WTC11 (cell line): Measurements from ENCODE around the gene CTCF. TPM values are rescaled to one million over a fixed set of nuclear protein-coding genes. Genes with fewer than 3 reads are reported as not detected.

Experiments
- ATAC-seq: fragments of 200-7000 bp; cut with Tn5 transposase; 2 replicates; pipeline ENCODE4 v1.10.0; 2021; ENCODE audit warnings: mild to moderate bottlenecking, moderate library complexity
- CTCF ChIA-PET: fragments of 300-600 bp; sonication (Branson Sonifier 250); formaldehyde crosslinking; loops from one replicate; lab custom pipeline; 2021; ENCODE audit warnings: antibody characterized with exemption; lab: Charles Lee
- POLR2A ChIA-PET: fragments of 350-600 bp; sonication (Branson Sonifier 250); formaldehyde crosslinking; loops from one replicate; lab custom pipeline; 2021; ENCODE audit warnings: antibody characterized with exemption; lab: Charles Lee
- DNase-seq: peaks from one replicate; pipeline ENCODE4 v3.0.0; 2021; ENCODE audit warnings: low spot score
- H3K27ac Mint-ChIP-seq: 2 replicates; pipeline ENCODE4 v1.8.0; 2021; ENCODE audit warnings: mixed read lengths
- H3K27me3 Mint-ChIP-seq: 2 replicates; pipeline ENCODE4 v1.8.0; 2021; ENCODE audit warnings: low read depth, mild to moderate bottlenecking, moderate library complexity, mixed read lengths
- H3K36me3 Mint-ChIP-seq: 2 replicates; pipeline ENCODE4 v1.8.0; 2021; ENCODE audit warnings: mixed read lengths
- H3K4me1 Mint-ChIP-seq: 2 replicates; pipeline ENCODE4 v1.8.0; 2022; ENCODE audit warnings: mixed read lengths
- H3K4me3 Mint-ChIP-seq: 2 replicates; pipeline ENCODE4 v1.8.0; 2021; ENCODE audit warnings: mild to moderate bottlenecking, moderate library complexity, mixed read lengths
- H3K9me3 Mint-ChIP-seq: 2 replicates; pipeline ENCODE4 v1.8.0; 2021; ENCODE audit warnings: mixed read lengths
- HMGA2 ChIP-seq: fragments of 250-450 bp; sonication (Bioruptor Pico); IDR thresholded peaks from 2 replicates; pipeline ENCODE4 v1.4.0; 2021; ENCODE audit warnings: mild to moderate bottlenecking, moderate library complexity
- JUN ChIP-seq: sonication (generic); formaldehyde crosslinking; IDR thresholded peaks from 2 replicates; pipeline ENCODE4 v1.8.0; 2023; ENCODE audit warnings: mild to moderate bottlenecking, missing genetic modification reagents
- NFE2L1 ChIP-seq: sonication (generic); formaldehyde crosslinking; IDR thresholded peaks from 2 replicates; pipeline ENCODE4 v1.8.1; 2023; ENCODE audit warnings: missing genetic modification reagents
- NFYB ChIP-seq: sonication (generic); formaldehyde crosslinking; conservative IDR thresholded peaks from 2 replicates; pipeline ENCODE4 v1.8.0; 2022; ENCODE audit warnings: low read depth, missing genetic modification reagents
- NR3C1 ChIP-seq: sonication (generic); formaldehyde crosslinking; conservative IDR thresholded peaks from 2 replicates; pipeline ENCODE4 v1.8.1; 2023; ENCODE audit warnings: low read depth, mild to moderate bottlenecking, missing genetic modification reagents
- ZNF263 ChIP-seq: sonication (generic); formaldehyde crosslinking; IDR thresholded peaks from 2 replicates; pipeline ENCODE4 v1.8.1; 2022; ENCODE audit warnings: low read depth, mild to moderate bottlenecking, moderate library complexity, missing genetic modification reagents
- ZNF416 ChIP-seq: fragments of 250-450 bp; sonication (Bioruptor Pico); IDR thresholded peaks from 2 replicates; pipeline ENCODE4 v1.9.0; 2021; ENCODE audit warnings: mild to moderate bottlenecking, inconsistent platforms
- total RNA-seq: library from RNA; stranded (reverse); gene quantifications from 3 replicates; pipeline ENCODE4 v1.2.3, GENCODE V29; 2021
- TF ChIP-seq, protein P1 (sequence below): sonication (generic); formaldehyde crosslinking; IDR thresholded peaks from 2 replicates; pipeline ENCODE4 v1.8.1; 2023; ENCODE audit warnings: mild to moderate bottlenecking, missing genetic modification reagents, moderate library complexity
- TF ChIP-seq, protein P2 (sequence below): sonication (generic); formaldehyde crosslinking; IDR thresholded peaks from 2 replicates; pipeline ENCODE4 v1.8.1; 2023; ENCODE audit warnings: mild to moderate bottlenecking, missing genetic modification reagents
- TF ChIP-seq, protein P3 (sequence below): fragments of 250-450 bp; sonication (Bioruptor Pico); IDR thresholded peaks from 2 replicates; pipeline ENCODE4 v1.8.0; 2021; ENCODE audit warnings: mild to moderate bottlenecking
- TF ChIP-seq, protein P4 (sequence below): sonication (generic); formaldehyde crosslinking; IDR thresholded peaks from 2 replicates; pipeline ENCODE4 v1.8.1; 2022; ENCODE audit warnings: low read depth, mild to moderate bottlenecking, moderate library complexity, missing genetic modification reagents, borderline replicate concordance
- TF ChIP-seq, protein P5 (sequence below): sonication (generic); formaldehyde crosslinking; IDR thresholded peaks from 2 replicates; pipeline ENCODE4 v1.8.0; 2023; ENCODE audit warnings: missing genetic modification reagents
- TF ChIP-seq, protein P6 (sequence below): sonication (generic); formaldehyde crosslinking; conservative IDR thresholded peaks from 2 replicates; pipeline ENCODE4 v1.8.1; 2022; ENCODE audit warnings: mild to moderate bottlenecking, missing genetic modification reagents
- TF ChIP-seq, protein P7 (sequence below): sonication (generic); formaldehyde crosslinking; IDR thresholded peaks from 2 replicates; pipeline ENCODE4 v1.8.0; 2022; ENCODE audit warnings: mild to moderate bottlenecking, missing genetic modification reagents
- TF ChIP-seq, protein P8 (sequence below): sonication (generic); formaldehyde crosslinking; IDR thresholded peaks from 2 replicates; pipeline ENCODE4 v1.8.0; 2022; ENCODE audit warnings: mild to moderate bottlenecking, missing genetic modification reagents

CTCF gene
- total RNA-seq, 1 experiment from 2014 or later, result 55.4 TPM

DNA sequence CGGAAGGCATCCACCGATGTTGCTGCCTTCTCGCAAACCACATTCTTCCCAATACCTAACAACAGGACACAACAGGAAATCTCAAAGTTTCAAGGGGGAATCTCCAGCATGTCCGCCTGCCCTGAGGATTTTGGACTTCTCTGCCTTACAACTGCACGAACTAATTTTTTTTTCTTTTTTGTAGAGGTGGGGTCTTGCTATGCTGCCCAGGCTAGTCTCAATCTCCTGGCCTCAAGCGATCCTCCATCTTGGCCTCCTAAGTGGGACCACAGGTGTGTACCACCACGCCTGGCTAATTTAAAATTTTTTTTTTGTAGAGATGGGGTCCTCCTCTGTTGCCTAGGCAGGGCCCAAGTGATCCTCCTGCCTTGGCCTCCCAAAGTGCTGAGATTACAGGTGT lies 113.7 kb downstream of the CTCF start:
- no peak overlapping the region for H3K27ac Mint-ChIP-seq
- DNase-seq (no peak), ATAC-seq (no peak)
- H3K4me3 Mint-ChIP-seq, result no peak overlapping the region
- no peaks in the 10 kb centered on the region for H3K27me3 Mint-ChIP-seq
- POLR2A ChIA-PET, result interaction anchor here (0.6 kb wide), 1 partner anchor 19 kb away, joined by 4 read pairs; no protein-coding TSS in a partner anchor
- CTCF ChIA-PET, result interaction anchor here (1.2 to 1.6 kb wide), 2 partner anchors 13 to 155 kb away, joined by 3 to 5 read pairs; no protein-coding TSS in a partner anchor
- no peaks in the 10 kb centered on the region; the same call in 1 of the 2 replicates for H3K4me1 Mint-ChIP-seq
- no peaks in the 10 kb centered on the region for H3K9me3 Mint-ChIP-seq
- no peaks in the 10 kb centered on the region for H3K36me3 Mint-ChIP-seq
- TF ChIP-seq ZNF263, result no peak
- TF ChIP-seq, protein P1, sequence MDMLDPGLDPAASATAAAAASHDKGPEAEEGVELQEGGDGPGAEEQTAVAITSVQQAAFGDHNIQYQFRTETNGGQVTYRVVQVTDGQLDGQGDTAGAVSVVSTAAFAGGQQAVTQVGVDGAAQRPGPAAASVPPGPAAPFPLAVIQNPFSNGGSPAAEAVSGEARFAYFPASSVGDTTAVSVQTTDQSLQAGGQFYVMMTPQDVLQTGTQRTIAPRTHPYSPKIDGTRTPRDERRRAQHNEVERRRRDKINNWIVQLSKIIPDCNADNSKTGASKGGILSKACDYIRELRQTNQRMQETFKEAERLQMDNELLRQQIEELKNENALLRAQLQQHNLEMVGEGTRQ, result no peak
- TF ChIP-seq, protein P2, sequence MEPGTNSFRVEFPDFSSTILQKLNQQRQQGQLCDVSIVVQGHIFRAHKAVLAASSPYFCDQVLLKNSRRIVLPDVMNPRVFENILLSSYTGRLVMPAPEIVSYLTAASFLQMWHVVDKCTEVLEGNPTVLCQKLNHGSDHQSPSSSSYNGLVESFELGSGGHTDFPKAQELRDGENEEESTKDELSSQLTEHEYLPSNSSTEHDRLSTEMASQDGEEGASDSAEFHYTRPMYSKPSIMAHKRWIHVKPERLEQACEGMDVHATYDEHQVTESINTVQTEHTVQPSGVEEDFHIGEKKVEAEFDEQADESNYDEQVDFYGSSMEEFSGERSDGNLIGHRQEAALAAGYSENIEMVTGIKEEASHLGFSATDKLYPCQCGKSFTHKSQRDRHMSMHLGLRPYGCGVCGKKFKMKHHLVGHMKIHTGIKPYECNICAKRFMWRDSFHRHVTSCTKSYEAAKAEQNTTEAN, result no peak
- TF ChIP-seq, protein P3, sequence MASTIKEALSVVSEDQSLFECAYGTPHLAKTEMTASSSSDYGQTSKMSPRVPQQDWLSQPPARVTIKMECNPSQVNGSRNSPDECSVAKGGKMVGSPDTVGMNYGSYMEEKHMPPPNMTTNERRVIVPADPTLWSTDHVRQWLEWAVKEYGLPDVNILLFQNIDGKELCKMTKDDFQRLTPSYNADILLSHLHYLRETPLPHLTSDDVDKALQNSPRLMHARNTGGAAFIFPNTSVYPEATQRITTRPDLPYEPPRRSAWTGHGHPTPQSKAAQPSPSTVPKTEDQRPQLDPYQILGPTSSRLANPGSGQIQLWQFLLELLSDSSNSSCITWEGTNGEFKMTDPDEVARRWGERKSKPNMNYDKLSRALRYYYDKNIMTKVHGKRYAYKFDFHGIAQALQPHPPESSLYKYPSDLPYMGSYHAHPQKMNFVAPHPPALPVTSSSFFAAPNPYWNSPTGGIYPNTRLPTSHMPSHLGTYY (CRISPR knock-in tag), result no peak

DNA sequence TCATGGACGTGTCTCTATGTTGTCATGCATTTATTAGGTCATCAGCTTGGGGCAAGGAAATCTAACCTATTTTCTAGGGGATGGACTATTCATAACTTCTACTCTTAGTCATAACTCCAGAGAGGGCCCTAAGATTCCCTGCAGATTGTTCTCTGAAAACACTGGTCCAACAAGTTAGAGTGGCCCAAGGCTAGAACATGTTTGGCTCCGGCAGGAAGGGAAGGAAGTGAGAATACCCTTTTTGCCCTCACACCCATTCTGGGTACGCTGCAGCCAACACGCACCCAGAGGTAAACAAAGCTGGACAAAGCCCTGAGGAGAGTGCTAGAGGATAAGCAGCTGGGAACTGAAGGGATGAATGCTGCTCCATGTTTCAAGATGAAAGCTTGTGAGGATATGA lies 114.2 kb downstream of the CTCF start:
- Mint-ChIP-seq H3K27me3 (no peaks in the 10 kb centered on the region), H3K4me3 (no peak overlapping the region), H3K36me3 (no peaks in the 10 kb centered on the region), H3K9me3 (no peaks in the 10 kb centered on the region), H3K27ac (no peak overlapping the region), H3K4me1 (no peaks in the 10 kb centered on the region; the same call in 1 of the 2 replicates)
- ATAC-seq, result no peak
- ChIA-PET CTCF (interaction anchor here (0.8 to 1.6 kb wide), 2 partner anchors 13 to 140 kb away, joined by 4 to 5 read pairs; no protein-coding TSS in a partner anchor), POLR2A (interaction anchor here (0.6 kb wide), 1 partner anchor 19 kb away, joined by 4 read pairs; no protein-coding TSS in a partner anchor)
- TF ChIP-seq, protein P4, sequence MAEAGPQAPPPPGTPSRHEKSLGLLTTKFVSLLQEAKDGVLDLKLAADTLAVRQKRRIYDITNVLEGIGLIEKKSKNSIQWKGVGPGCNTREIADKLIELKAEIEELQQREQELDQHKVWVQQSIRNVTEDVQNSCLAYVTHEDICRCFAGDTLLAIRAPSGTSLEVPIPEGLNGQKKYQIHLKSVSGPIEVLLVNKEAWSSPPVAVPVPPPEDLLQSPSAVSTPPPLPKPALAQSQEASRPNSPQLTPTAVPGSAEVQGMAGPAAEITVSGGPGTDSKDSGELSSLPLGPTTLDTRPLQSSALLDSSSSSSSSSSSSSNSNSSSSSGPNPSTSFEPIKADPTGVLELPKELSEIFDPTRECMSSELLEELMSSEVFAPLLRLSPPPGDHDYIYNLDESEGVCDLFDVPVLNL (CRISPR knock-in tag), result no peak
- TF ChIP-seq, protein P3 (CRISPR knock-in tag), result no peak
- TF ChIP-seq NFYB (CRISPR knock-in tag) (no peak), JUN (CRISPR knock-in tag) (no peak), ZNF416 (CRISPR knock-in tag) (no peak), NR3C1 (CRISPR knock-in tag) (no peak), HMGA2 (CRISPR knock-in tag) (no peak), NFE2L1 (CRISPR knock-in tag) (no peak)
- TF ChIP-seq, protein P5, sequence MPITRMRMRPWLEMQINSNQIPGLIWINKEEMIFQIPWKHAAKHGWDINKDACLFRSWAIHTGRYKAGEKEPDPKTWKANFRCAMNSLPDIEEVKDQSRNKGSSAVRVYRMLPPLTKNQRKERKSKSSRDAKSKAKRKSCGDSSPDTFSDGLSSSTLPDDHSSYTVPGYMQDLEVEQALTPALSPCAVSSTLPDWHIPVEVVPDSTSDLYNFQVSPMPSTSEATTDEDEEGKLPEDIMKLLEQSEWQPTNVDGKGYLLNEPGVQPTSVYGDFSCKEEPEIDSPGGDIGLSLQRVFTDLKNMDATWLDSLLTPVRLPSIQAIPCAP, result no peak
- TF ChIP-seq, protein P6, sequence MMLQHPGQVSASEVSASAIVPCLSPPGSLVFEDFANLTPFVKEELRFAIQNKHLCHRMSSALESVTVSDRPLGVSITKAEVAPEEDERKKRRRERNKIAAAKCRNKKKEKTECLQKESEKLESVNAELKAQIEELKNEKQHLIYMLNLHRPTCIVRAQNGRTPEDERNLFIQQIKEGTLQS, result no peak
- TF ChIP-seq, protein P7, sequence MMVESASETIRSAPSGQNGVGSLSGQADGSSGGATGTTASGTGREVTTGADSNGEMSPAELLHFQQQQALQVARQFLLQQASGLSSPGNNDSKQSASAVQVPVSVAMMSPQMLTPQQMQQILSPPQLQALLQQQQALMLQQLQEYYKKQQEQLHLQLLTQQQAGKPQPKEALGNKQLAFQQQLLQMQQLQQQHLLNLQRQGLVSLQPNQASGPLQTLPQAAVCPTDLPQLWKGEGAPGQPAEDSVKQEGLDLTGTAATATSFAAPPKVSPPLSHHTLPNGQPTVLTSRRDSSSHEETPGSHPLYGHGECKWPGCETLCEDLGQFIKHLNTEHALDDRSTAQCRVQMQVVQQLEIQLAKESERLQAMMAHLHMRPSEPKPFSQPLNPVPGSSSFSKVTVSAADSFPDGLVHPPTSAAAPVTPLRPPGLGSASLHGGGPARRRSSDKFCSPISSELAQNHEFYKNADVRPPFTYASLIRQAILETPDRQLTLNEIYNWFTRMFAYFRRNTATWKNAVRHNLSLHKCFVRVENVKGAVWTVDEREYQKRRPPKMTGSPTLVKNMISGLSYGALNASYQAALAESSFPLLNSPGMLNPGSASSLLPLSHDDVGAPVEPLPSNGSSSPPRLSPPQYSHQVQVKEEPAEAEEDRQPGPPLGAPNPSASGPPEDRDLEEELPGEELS (CRISPR knock-in tag), result no peak
- TF ChIP-seq, protein P8, sequence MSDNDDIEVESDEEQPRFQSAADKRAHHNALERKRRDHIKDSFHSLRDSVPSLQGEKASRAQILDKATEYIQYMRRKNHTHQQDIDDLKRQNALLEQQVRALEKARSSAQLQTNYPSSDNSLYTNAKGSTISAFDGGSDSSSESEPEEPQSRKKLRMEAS (CRISPR knock-in tag), result no peak
- DNase-seq, result no peak
